Hippocampal formation (tissue), 2 donors: ENCODE results near the gene C11orf16.
"Not testable (repeated sequence)": the region's sequence is repeated elsewhere in the genome, so short reads cannot be mapped to it uniquely, and the experiment has no call there.

ENCODE experiments used
- DNase-seq, 2 donors: peaks; one replicate each; lab custom pipeline; 2025; lab: John Stamatoyannopoulos, UW

The C11orf16 gene

DNA sequence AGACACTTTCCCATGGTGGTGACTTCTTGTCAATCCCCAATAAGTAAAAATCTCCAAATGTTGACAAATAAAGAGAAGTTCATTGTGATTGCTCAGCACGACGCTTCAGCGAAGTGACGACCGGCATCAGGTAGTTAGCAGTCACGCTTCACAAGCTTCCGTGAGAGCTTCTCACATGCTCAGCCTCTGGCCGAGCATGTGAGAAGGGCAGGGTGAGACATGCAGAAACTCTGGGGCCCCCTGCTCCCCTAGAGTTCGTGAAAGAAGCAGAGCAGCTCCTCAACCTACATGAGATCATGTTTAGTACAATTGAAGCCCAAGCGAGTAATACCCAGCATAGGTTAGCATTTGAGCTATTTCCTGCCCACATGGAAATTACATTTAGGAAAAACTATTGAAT is 4.4 kb upstream of the C11orf16 start:
- DNase-seq, result no peak

DNA sequence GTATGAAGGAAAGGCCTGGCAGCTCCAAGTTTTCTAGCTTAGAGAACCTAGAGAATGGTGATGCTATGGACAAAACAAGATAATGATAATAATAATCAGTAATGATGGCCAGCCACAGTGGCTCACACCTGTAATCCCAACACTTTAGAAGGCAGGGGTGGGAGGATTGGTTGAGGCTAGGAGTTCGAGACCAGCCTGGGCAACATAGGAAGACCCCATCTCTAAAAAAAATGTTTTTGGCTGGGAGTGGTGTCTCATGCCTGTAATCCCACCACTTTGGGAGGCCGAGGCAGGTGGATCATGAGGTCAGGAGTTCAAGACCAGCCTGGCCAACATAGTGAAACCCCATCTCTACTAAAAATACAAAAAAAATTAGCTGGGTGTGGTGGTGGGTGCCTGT is 3.0 kb upstream of the C11orf16 start:
- DNase-seq, result not testable (repeated sequence)

DNA sequence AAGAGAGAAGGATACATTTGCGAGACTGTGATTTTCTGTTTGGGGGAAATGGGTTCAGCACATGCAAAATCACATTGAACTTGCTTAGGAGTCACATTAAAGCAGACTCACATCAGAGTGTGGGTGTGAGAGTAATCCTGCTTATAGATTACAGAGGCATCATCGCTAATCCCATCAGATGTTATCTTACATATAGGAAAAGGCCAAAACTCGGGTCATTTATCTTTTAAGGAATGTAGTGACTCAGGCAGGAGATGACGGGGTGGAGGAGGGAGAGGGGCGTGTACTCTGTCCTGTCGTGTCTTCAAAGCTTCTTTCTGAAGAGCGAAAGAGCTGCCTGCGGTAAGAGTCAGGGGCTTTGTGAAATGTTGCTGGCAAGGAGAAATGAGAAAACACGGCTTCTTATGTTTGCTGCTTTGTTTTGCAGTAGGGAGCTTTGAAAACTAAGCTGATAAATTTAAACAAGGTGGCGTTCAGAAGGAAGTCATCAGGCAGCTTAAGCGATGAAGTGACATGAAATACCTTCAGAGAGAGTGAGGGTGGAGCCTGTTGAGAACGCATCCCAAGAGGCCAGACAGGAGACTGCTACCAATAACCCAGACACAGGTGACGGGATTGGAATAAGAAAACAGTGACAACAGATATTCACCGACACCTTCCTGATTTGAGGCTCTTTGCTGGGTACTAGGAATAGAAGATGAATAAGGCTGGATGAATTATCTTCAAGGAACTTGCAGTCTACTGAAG is 2.2 kb upstream of the C11orf16 start:
- DNase-seq, result no peak

DNA sequence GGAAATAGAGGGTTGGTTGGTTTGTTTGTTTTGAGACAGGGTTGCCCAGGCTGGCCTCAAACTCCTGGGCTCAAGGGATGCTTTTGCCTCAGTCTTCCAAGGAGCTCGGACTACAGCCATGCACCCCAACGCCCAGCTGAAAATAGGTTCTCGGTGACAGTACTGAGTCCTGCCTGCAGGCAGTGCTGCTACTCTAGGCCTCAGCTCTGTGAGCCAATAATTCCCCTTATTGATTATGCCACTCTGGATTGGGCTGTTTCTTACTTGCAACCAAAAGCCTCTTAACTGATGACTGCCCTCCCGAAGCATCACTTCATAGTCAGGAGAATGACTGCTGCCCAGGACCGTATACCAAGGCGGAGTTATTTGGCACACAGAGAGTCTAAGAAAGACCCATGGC is 1.2 kb upstream of the C11orf16 start:
- DNase-seq, result no peak

DNA sequence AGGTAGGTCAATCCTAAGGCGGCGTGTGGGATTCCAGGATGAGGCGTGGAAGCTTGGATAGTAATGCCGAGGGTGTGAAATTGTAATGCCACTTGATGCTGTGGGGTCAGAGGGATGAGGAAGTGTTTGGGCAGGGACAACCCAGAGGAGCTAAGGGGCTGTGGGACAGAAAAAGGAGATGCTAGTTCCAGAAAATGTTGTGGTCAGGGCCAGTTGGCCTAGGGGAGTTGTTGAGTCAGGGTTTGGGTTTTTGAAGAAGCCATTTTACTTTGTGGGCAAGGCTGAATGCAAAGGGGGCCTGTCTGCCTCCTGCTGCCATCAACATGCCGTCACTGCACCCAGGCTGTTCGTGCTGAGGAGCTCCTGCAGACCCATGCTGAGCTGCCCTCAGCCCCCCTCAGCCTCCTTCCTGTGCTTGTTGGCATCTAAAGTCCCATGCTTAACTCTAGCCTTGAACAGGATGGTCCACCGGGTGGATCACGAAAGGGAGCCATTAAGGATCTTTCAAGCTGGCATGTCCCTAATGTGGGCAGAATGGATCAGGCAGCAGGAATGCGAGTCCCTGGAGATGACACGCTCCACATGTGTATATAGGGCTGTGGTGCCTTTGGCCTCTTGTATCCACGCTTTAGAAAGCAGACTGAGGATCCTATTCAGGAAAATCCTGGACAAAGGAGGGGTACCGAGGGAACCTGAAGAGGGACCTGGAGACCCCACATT is 2.1 kb downstream of the C11orf16 start:
- DNase-seq, result no peak

DNA sequence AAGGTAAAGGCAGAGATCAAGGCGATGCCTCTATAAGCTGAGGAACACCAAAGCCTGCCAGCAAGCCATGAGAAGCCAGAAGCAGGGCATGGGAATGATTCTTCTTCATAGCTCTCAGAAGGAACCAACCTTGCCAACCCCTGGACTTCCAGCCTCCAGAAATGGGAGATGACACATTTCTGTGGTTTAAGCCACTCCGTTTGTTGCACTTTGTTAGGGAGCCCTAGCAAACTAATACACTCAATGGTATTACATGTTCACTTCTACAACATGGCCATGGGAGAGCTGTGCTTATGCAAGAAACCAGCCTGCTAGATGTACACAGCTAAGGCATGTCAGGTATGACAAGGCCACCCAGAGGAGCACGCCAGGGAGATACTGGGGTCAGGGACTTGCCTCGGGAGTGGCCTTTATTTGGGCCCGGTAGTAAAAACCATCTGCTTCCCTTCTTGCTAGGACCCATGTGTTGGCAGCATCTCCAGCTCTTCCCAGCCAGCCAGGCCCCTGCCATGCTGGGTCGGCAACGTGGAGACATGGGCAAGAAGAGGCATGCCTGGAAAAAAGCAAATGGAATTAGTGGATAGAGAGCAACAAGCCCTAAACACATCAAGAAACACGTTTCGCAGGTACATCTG is 3.6 kb downstream of the C11orf16 start:
- no peak for DNase-seq

DNA sequence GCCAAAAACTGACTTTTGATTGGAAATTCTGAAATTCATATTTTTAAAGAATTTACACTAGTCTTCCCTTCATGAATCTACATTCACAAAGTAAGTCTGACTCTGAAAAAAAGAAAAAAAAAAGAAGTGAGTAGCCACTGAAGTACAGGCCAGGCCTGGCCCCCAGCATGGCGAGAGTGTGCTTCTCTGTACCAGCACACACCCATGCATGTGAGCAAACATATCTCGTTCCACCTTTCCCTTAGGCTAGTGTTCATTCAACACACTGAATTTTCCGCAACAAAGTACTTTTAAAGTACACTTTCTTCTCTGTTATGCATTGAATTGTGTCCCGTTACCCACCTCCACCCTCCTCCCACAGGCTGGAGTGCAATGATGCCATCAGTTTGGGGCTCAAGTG is 4.5 kb downstream of the C11orf16 start:
- no peak for DNase-seq

DNA sequence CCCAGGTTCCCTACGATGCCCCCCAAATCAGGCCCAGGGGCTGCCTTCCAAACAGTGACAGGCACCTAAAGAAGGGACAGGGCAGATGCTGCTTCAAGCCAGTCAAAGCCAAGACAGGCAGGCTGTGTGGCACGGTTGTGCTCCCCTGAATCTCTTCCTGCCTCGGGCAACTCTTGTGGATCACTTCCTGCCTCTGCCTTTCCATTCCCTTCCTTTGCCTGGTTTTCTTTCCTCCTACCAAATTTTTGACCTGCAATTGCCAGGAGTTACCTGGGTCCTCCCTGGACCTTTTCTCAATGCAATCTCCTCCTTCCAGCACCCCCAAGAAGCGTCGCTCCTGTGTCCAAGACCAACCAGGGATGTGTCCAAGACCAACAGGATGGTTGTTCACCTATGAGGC is 5.5 kb downstream of the C11orf16 start:
- DNase-seq, result no peak

DNA sequence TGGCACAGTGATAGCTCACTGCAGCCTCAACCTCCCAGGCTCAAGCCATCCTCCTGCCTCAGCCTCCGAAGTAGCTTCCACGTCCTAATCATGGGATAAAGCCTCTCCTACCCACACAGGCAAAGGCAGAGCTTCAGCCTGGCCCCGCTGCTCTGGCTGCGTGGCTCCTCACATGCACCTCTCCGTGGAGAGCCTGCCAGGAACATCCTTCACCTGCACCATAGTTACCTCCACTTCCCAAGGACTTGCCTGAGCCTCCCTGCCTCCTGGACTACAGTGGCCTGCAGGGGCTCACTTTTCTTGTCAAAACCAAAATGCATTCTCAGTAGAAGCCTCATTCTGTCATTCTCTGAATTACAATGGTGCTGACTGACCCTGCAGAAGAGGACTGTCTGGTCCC is 6.5 kb downstream of the C11orf16 start:
- DNase-seq, result no peak

DNA sequence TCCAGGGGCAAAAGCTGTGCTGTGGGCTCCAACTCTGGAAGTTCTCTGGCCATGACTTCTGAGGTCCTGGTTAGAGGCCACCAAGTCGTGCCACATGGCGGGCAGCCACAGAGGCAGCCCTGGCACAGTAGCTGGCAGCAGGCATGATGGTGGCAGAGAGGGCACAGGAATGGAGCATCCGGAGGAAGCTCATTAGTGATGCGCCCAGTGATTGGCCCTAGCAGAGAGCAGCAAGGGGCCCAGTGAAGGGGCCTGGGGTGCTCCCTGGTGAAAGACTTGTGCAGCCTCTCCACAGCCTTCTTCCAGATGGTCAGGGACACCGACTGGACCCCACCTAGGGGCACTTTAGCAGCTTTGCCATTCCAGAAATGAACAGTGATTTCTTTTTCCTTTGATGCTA is 7.0 kb downstream of the C11orf16 start:
- DNase-seq, result no peak

DNA sequence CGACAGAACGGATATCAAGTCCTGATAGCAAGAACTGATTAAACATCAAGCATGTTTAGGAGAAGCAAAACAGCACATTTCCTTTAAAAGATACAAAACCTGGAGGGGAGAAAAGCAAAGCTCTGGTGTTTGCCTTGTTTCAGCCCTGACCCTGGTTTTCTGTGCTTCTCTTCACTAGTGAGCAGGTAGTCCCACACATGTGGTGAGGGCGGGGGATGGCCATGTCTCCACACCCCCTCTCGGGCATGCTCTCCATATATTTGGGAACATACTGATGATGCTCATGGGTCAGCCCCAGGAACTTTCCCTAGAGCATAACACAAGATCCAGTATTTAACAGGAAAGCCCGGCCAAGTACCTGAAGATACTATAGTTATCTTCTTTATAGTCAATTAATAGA is 10.1 kb downstream of the C11orf16 start:
- no peak for DNase-seq

DNA sequence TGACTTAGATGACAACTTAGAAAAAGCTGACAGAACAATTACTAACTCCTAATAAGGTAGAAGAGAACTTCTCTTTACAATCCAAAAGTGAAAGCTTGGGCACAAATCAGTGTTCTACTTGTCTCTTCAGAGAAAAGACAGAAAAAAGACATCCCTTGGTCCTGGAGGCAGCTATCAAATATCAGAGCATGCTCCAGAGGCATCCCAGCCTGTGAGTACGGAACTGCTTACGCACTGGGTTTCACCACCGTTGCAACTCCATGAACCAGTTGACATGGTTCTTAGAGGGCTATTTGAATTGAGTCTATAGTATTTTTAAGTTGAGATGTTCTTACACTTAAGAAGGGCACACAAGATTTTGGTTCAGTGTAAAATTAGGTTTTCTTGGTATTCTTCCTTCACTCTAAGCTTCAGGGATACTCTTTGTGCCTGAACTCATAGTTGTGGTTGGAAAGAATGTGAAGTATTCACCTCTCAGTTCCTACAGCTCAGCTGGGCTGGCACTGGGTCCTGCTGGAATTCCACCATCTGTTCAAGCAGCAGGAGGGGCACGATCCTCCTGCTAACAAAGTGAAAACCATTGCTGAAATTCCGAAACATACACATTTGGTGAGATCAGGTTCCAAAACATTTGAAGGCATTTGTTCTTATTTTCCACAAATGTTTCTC is 15.5 kb downstream of the C11orf16 start:
- no peak for DNase-seq

DNA sequence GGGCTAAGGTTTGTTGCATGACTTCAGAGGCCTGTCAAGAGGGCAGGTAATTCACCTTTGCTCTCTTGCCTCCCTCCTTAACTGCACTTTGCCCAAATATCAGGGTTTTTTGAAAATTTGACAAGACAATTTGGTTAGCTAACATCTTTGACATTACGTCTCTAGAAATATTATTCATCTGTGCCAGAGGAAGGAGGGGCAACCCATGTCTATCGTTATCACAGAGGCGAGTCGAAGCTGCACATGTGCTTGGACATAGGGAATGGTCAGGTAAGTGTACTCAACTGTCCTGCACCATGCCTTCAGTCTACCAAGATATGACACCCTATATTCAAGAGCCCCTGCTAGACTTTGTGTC is 18.1 kb downstream of the C11orf16 start:
- DNase-seq, result no peak

DNA sequence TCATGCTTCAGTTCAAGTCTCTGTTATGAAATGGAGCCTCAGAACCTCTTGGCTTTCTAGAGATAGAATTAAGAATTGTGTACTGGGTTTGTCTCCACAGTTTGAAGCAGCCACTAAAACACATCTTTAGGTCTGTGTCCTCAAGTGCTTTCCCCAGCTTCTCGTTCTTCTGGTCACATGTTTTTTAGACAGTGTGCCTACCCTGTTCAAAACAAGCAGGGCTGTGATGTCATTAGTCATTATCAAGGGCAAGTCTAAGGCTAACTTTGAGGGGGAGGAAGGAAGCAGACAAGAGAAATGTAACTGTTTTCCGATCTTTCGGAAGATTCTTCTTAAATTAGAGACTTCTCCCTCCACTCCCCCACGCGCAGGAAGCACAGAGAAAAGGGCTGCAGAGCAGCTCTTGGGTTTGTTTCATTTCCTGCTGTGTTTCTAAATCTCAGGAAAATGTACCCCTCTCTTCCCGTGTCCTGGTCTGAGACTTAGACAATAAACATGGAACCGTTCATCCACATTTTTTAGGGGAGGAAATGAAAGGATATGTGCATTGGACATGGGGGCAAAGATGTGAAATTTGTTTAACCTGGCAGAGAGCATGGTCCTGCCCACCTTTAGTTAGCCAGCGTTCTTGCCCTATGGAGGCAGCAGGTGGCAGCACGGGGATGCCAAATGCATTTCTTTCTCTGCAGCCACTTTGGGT is 18.6 kb downstream of the C11orf16 start:
- no peak for DNase-seq

DNA sequence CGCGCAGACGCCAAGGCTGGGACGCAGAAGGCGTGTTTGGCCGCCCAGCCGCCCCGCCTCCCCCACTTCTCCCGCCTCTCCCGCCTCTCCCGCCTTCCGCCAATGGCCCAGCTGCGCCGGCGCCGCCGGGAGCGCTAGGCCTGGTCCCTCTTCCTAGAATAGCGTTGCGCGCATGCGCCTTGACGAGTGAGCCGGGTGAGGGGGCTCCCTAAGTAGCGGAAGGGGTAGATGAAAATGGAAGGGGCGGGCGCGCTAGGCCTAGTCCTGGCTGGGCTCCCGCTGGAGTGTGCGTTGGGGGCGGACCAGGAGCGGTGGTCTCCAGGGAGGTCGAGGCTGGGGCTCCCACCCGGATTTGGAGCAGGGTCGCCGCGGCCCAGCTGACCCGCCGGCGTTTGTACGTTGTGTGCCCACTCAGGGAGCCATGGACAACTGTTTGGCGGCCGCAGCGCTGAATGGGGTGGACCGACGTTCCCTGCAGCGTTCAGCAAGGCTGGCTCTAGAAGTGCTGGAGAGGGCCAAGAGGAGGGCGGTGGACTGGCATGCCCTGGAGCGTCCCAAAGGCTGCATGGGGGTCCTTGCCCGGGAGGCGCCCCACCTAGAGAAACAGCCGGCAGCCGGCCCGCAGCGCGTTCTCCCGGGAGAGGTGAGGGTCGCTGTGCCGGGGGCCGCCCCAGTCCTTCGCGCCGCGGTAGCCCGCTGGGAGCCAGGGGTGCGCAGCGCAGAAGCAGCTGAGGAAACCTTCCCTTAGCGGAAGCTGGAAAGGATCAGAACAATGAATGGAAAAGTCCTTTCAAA is 21.5 kb downstream of the C11orf16 start, which contains the start of gene AKIP1:
AKIP1 (plus strand) TSS at position 161 of the 795 bp plus-strand sequence; CDS start at position 422, 261 bp downstream.
- peak; percentile 93 to 95 for DNase-seq

DNA sequence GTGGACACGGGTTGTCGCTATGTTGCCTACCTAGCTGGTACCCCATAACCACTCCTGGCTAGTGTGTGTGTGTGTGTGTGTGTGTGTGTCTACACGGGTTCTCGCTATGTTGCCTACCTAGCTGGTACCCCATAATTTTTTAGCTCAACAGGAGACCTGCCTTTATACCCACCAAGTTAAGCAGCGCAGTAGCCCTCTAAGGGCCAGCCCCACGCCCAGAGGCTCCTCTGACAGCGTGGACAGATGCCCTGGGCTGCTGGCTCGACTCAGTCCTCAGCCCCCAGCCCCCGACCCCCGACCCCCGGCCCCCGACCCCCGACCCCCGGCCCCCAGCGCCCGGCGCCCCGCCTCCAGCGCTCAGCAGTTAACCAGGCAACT is 22.1 kb downstream of the C11orf16 start:
- no peak for DNase-seq

DNA sequence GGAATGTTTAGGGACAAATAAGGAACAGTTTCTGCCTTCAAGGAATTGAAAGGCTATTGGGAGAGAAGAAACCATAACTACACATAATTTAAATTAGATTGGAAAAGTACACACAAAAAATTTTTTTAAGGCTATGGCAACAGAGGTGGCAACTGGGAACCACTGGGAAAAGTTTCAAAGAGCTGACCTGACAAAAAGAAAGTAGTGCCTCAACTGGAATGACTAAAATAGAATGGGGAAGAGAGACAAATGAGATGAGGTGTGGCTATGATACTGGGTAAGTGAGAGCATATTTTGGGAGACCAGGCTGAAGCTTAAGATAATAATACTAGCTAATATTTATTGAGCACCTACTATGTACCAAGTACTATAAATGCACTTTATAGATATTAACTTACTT is 24.6 kb downstream of the C11orf16 start:
- no peak for DNase-seq

DNA sequence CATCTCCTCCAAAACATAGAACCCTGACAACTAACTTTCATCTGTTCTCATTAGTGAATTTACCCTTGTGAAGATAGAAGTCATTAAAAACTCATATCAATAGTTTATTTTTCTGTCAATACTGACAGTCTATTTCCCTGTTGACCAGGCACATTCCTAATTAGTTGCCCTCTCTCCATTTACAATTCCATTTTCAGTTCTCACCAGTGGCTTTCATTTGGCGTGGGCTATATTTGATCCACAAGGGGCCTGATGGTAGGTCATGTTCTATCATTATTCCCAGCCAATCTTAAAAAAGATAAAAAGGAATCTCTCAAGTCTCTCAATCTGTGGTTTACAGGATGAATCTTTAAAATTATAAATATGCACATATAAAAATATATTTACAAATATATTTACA is 25.6 kb downstream of the C11orf16 start:
- no peak for DNase-seq

DNA sequence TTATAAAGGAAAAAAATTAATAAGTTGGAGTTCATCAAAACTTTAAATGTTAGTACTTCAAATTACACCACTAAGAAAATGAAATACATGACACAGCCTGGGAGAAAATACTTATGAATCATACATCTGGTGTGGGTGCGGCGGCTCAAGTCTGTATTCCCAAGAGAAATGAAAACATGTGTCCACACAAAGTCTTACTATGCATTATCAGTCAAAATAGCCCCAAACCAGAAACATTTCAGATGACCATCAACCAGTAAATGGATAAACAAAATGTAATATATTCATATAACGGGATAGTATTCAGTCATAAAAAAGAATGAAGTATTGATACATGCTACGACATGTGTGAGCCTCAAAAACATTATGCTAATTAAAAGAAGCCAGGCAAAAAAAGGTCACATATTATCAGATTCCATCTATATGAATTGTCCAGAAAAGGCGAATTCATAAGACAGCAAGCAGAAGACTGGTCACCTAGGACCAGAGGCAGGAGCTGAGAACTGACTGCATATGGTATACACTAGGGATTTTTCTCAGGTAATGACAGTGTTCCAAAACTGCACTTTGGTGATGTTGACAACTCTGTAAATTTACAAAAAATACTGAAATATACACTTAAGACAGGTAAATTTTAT is 27.1 kb downstream of the C11orf16 start:
- no peak for DNase-seq

DNA sequence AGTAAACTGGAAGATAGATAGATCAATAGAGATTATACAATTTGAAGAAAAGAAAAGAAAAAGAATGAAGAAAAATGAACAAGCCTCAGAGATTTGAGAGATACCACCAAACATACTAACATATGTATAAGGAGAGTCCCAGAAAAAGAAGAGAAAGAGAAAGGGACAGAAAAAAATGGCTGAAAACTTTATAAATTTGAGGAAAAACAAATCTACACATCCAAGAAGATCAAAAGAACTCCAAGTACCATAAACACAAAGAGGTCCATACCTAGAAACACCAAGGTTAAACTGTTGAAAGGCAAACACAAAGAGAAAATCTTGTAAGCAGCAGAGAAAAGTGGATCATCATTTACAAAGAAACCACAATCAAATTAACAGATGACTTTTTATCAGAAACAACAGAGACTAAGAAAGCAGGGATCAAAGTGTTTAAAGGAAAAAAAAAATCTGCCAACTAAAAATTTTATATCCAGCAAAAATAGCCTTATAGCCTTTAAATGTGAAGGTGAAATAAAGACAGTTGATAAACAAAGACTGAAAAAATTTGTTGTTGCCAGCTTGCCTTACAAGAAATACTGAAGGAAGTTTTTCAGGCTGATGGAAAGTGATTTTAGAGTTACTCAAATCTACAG is 33.5 kb downstream of the C11orf16 start:
- DNase-seq, result no peak
